GM18868 (cell line): Measurements from ENCODE around the gene UPK3A.

Experiments used
- ATAC-seq: cut with Tn5 transposase; IDR thresholded peaks from one replicate; pipeline ENCODE4 v1.9.1; 2021; ENCODE audit warnings: mild to moderate bottlenecking, moderate library complexity; ENCODE audit not compliant: unreplicated experiment

The UPK3A gene

DNA sequence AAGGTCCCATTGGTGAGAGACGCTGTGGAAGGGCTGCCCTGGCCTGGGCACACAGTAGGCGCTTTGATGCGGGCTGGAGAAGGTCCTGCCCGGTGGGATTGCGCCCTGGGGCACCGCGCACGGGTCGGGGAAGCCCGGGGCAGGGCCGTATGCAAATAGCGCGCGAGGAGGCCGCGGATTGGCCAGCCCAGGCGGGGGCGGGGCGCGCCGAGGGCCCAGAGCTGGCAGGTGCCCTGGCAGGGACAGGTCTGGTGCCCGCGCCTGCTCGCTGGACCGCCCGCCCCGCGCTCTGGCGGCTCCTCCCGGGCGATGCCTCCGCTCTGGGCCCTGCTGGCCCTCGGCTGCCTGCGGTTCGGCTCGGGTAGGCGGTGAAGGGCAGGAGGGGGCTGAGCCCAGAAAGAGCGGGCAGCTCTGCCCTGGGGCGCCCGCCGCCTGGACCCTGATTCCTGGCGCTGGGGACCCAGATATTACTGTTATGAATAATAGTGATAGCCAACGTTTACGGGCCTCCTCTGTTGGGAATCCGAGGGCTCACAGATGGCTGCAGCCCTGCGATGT lies at the start of gene UPK3A:
UPK3A (plus strand) TSS at position 245 of the 558 bp plus-strand sequence; CDS start at position 310, 65 bp downstream.
- peak; percentile 39 for ATAC-seq

DNA sequence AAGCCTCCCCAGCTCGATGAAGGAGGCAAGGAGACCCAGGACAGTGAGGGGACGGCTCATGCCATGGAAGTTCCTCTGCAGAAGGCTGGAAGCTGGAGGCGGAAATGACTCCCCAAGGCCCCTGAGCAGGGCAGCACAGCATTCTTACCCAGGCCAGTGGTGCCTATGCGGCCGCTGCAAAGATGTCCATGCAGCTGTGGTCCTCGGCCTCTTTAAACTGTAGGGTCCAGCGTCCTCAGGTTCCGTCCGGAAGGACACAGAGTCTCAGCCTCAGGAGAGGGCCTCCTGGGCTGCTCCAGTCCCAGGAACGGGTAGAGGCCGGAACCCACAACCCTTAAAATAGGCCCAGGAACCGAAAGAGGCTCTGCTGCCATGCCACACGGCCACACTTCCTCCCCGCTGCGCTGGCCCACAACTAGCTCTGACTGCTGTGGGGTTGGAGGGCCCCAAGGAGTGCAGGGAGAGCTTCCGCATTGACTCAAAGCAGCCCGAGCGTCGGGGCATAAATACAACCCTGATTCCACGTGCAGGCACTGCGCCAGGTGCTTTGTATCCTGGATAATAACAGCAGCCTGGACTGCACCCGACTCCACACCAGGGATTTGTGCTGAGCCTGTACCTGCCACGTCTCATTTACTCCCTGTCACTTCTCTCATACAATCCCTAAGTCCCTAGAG lies 49.5 kb upstream of the UPK3A start:
- ATAC-seq: peak; percentile 81

DNA sequence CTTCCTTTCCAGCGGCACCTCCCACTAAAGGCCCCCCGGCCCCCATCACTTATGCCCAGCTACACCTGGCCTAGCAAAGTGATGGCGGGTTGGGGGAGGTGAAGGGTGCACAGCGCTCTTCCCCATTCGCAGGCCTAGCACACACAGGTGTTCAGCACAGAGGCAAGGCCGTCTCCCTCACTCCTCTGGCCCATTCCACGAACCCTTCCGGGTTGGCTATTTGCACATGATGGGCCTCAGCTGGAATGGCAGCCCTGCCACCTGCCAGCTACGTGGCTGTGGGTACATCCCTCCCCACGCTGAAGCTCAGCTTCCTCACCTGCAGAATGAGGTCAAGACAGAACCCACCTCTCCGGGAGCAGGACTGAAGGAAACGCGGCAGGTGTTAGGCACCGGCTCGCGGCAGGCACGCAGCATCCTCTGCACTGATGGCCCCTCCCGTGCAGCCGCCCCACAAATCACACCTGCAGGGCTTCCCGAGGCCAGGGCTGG lies 48.9 kb upstream of the UPK3A start:
- ATAC-seq: no peak

DNA sequence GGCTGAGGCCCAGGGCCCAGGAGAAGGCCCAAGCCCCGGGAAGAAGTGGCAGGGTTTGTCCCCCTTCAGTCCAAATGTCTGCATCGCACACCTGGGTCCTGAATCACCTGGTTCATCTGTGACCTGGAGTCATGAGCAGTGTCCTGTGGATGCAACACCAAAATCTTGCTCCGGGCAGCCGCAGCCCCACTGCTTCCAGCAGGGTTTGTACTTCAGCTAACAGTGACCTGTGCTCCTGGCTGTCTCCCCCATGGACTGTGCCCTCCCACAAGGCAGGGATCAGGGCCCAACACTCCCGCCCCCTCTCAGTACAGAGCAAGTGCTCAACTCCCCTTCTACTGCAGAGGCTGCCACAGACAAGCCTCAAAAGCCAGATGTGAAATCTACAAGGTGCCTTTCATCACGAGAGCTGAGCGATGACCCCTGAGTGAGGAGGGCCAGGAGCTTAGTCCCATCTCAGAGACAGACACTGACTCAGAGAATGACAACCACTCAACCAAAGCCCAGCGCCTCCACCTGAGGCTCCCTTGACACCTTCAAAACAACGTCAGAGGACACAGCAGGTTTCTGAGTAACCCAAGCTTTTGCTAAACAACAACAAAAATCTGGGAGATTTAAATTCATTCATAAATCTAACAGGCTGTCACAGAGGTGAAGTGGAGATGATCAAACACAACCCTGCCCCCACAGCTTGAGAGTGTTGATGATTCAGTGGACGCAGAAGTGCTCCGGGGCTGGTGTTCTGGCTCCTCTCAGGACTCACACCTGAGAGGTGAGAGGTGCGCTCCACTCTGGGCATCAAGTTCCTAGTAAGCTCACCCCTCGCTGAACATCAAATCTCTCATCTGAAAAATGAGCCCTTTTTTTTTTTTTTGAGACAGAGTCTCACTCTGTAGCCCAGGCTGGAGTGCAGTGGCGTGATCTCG lies 47.4 kb upstream of the UPK3A start:
- no peak for ATAC-seq

DNA sequence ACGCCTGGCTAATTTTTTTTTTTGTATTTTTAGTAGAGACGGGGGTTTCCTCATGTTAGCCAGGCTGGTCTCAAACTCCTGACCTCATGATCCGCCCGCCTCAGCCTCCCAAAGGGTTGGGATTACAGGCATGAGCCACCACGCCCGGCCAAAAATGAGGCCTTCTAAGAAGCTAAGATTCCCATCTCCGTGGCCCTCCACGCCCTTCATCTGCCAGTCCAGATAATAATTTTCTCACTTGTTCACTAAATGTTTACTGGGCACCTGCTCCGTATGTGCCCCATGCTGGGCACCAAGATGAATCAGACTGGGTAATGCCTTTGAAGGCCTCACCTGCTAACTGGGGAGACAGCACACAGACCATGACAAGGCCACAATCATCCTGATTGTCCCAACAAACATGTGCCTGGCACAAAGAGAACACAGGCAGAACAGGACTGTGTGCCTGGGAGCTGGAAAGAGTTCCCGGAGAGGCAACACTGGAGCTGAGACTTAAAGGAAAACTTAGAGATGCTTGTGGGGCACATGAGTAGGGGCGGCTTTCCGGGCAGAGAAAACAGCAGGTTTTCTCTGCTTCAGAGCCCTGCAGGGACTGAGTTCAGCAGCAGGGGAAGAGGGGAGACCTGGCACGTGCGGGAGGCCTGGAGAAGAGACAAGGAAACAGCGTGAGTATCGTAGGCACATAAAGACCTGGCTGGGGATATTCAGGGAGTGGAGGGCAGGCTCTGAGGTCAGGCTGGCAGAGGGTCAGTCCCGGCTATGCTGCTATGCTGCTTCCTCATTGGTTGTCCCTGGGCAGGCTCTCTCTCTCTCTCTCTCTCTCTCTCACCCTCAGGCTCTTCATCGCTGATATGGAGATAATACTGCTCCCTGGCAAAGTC lies 46.4 kb upstream of the UPK3A start:
- ATAC-seq: no peak

DNA sequence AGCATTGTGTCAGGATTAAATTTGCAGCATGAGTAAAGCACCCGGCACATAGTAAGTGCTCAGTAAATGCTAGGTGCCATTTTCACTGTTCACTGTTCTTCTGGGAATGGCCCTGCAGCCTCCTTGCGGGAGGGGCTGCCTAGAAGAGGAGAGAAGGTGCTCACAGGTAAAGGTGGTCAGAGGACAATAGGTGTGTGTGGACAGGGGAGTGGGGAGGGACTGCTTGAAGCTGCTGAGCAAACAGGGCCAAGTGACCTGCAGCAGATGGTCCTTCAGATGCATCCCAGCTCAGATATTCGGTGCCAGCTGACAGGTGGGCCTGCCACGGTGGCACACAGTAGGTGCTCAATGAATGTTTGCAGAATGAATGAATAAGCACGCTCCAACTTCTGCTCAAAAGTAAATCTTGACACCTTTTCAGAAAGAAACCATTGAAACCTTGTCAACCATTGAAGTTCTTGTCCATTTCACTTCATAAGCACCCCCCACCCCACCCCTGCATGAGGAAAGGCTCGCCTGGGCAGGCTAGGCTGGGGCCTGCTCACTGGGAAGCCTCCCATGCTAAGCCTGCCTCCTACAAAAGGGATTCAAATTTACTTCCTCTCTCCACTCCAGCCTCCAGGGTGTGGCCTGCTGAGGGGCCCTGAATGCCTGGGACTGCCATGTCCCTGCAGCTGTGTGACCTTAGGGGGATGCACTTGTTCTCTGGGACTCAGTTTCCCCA lies 45.6 kb upstream of the UPK3A start:
- ATAC-seq: no peak

DNA sequence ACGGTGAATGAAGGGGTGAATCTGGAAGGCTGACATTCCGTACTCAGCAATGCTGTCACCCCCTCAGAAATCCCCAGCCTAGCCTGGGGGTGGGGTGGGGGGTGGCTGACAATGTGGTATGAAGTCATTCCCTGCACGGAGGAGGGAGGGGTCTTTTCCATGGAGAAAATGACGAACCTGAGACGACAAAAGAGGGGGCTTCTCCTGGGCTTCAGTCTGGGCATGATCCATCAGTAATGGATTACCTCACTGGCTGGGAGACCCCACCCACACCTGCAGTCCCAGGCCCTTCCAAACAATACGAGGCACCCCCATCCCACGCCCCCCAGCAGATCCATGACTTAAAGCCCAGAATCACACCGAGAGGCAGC lies 45.1 kb upstream of the UPK3A start:
- ATAC-seq: no peak

DNA sequence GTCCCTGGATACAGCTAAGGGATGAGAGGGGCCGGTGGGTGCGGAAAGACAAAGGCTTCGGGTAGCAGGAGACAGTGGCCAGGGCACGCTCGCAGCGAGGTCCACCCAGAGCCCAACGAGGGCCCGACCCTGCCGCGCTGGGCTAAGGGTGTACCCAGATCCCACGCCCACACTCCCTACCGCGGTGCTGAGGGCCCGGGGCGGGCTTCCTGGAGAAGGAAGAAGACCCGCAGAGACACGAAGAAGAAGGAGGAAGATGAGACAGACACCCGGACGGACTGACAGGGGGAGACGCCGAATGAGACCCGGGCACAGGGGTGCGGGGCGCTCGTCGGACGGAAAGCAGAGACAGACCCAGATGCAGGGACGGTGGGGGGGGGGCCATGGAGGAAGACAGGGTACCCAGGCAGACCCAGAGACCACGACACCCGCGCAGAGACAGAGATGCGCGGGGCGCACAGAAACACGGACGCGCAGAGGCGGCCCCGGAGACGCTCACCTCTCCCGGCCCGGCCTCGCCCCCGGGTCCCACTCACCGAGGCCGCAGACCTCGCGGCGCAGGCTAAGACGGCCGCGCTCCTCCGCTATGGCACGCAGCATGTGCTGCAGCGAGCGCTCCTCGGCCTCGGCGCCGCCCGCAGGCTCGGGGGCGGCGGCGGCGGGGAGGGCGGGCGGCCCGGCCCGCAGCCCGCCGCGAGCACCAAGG lies 44.5 kb upstream of the UPK3A start:
- no peak for ATAC-seq

DNA sequence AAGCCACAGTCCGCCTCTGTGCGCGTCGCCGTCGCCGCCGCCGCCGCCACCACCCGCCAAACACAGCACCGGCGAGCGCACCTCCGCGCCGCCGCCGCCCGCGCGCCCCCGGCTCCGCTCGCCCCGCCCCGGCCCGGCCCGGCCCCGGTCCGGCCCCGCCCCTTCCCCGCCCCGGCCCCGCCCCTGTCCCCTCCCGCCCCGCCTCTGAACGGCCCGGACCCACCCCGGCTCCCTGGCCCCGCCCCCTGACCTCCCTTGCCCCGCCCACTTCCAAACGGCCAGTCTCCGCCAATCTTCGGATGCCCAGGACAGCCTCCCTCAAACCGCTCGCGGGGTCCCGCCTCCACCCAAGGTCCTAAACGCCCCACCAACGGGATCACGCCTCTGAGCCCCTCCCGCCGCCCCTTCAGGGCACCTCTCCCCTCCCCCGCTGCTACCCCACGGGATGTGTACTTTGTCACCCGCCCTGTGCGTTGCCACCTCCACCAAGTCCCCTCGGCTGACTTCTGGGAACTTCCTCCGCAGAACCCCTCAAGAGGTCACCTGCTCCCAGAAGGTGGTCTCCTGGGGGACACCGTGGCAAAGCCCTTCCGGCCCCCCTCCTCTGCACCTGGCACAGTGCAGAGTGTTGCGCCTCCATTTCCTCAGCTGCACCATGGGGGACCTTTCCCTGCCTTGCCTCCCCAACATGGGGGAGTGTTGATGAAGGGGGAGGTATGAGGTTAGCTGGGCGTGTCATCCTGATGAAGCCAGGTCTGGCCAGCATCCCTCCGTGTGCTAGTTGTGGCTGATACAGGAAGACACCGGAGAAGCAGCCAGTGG lies 43.7 kb upstream of the UPK3A start, which contains the start of gene KIAA0930:
KIAA0930 (minus strand) TSS at position 85 of the 822 bp plus-strand sequence. CDS start 191 bp downstream, outside the sequence.
- ATAC-seq: no peak

DNA sequence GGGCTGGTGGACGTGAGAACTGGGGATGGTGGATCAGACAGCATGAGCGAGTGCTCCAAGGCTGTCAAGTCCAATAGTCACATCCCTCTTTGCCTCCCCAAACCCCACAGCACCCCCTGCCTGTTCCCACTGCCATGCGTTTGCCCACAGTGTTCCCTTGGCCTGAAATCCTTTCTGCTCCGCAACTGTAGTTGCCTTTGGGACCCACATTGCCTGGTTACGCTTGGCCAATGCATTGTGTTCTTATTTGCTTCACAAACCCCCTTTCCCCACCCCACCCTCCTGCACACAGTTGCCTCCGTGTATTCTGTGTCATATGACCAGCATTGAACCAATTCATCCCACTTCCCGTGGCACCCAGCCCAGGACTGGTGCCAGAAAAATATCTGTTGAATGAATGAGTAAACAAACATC lies 42.0 kb upstream of the UPK3A start:
- no peak for ATAC-seq

DNA sequence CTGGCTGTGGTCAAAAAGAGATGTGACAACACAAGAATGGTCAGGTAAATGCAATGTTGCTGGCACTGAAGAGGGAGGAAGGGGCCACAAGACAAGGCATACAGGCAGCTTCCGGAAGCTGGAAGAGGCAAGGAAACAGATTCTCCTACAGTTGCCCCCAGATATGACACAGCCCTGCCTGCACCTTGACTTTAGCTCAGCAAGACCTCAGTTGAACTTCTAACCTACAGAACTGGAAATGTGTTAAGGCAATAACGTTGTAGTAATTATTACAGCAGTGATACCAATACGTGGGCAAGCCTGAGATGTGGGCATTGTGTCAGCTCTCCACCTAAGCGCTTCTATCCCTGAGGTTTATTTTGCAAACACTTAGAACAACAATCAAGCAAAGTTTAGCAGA lies 39.8 kb upstream of the UPK3A start:
- no peak for ATAC-seq

DNA sequence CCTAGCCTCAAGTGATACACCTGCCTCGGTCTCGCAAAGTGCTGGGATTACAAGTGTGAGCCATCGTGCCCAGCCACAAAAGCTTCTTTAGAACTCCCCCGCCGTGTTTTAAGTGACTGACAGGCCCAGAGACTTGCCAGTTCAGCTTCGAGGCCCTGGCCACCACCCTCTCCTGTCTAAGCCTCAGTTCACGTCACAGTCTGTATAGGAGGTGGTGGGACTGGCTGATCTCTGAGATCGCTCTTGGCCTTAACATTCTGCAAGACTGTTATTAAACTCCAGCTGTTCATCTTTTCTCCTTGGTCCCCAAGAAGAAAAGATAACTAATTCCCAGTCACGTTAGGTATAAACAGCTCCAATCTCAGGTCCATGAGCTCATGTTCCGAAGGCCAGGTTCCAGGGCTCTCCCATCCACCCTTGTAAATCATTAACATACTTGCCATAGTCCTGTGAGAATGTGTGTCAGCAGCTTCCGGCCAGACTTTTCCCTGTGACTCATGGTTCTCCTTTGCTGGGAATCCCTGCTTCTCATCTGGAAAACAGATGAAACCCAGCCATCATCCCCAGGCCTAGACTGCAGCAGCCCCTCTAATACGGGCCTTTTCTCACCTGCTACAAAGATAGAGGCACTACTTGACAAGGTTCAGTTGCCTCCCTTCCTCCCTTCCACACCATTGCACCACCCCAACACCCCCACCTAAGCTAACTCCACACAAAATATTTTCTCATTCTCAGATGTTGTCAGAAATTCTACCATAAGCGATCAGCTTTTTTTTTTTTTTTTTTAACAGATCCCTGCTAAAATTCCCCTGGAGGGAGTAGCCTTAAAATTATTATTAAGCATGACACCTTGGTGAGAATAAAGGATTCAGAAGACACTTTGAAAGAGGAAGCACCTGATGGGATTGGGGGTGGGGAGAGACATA lies 38.4 kb upstream of the UPK3A start:
- no peak for ATAC-seq

DNA sequence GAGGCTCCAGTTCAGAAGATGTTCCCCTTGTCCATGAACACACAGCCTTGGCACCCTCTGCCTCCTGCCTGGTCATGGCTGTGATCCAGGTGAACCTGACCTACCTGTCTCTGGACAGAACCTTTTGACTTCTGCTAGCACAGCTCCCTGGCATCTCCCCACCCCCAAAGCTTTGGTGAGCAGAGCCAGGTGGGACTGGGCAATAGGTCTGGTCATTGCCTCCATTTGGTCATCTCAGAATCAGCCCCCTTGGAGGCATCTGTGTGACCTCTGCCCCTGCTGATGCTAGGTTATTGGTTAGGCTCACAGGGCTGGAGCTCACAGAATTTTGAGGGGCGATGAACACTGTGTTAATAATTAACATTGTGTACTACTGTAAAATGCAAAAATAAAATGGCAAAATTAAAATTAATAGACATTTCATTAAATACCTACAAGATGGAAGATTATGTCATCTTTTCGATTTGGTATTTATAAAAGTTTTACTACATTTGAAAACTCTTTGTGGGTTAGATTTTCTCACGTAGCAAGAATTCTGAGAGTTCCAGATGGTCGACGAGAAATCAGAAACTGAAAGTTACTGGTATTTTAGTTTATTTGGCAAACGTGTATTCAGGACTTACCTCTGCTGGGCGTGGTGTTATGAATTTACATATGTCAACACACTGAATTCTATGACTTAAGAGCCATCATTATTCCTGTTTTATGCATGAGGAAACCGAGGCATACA lies 35.8 kb upstream of the UPK3A start:
- no peak for ATAC-seq

DNA sequence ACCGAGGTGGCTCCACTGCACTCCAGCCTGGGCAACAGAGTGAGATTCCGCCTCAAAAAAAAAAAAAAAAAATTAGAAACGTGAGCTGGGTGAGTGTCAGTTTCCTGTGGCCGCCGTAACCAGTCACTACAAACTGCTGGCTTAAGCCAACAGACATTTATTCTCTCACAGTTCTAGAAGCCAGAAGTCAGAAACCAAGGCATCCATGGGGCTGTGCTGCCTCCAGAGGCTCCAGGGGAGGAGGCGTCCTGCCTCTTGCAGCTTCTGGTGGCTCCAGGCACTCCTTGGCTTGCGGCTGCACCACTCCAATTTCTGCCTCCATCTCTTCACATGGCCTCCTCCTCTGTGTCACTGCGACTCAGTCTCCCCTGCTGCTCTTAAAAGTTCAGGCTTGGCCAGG lies 32.9 kb upstream of the UPK3A start:
- ATAC-seq: no peak

DNA sequence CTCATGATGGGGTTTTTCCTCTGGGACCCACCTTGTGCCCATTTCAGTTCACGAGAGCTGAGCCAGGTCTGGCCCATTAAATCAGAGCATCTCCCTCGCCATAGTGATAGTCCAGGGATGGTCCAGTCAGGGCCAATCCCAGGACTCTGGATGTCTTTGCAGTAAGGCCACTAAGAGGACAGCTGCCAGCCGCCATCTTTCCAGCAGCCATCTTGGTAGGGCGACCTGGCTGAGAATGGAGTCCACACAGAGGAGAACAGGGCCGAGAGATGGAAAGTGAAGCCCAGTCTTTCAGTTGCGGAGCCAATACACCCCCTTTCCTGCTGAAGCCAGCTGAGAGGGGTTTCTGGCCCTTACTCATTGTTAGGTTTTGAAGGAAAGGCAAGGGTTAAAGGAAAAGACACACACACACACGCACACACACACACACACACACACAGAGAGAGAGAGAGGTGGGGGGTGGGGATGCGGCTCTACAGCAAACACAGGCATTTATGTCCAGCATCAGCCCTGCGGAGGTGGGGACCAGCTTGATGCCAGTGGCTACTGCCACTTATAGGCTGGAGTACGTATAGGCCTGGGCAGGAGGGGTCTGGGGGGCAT lies 31.6 kb upstream of the UPK3A start:
- no peak for ATAC-seq

DNA sequence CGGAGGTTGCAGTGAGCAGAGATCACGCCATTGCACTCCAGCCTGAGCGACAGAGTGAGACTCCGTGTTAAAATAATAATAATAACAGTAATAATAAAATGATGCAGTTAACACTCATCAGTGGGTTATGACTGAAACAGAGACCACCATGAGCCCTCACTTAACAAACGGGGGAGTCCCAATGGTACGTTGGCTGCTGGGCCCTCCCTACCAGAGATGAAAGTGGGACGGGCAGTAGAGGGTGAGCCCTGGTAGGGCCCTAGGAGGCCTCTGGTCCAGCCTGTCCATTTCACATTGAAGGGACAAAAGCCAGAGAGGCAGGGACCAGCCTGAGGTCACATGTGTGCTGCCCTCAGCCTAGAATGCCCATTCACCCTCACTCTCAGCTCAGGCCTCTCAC lies 30.4 kb upstream of the UPK3A start:
- no peak for ATAC-seq
